Measurements from ENCODE around the gene CPSF4L. TPM values are rescaled to one million over a fixed set of nuclear protein-coding genes. Genes with fewer than 3 reads are reported as not detected.

Gene CPSF4L
- total and polyA plus RNA-seq, 2 of the 13 experiments (the other 11 are each of a cell fraction or from before 2014, with no cell fraction given): 0.73 to 1.6 TPM

DNA sequence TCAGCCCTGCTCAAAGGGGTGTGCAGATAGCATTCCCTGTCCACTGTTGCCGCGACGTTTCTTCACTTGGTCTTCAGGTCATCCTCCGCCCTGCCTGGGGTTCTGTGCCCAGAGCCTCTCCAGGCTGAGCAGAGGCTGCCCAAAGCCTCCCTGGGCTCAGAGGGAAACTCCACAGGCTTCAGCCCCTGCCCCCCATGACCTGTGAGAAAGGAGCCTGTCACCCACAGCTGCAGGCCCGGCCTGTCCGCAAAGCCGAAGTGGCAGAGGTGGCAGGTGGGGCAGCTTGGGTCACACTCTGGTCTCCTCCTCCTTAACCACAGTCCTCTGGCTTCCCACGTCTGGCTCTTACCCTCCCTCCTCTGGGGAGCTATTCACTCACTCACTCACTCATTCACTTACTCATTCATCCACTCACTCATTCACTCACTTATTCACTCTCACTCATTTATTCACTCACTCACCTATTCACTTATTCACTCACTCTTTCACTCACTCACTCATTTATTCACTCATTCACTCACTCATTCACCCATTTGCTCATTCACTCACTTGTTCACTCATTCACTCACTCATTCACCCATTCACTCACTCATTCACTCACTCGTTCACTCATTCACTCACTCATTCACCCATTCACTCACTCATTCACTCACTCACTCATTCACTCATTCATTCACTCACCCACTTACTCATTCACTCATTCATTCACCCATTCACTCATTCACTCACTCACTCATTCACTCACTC, 7.1 kb upstream of the CPSF4L start (continued):
- TF ChIP-seq, protein P1, sequence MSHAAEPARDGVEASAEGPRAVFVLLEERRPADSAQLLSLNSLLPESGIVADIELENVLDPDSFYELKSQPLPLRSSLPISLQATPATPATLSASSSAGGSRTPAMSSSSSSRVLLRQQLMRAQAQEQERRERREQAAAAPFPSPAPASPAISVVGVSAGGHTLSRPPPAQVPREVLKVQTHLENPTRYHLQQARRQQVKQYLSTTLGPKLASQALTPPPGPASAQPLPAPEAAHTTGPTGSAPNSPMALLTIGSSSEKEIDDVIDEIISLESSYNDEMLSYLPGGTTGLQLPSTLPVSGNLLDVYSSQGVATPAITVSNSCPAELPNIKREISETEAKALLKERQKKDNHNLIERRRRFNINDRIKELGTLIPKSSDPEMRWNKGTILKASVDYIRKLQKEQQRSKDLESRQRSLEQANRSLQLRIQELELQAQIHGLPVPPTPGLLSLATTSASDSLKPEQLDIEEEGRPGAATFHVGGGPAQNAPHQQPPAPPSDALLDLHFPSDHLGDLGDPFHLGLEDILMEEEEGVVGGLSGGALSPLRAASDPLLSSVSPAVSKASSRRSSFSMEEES (CRISPR knock-in tag; IDR thresholded peaks at IDR 0.05): no peak
- TF ChIP-seq EHMT2 (IDR thresholded peaks at IDR 0.05; ENCODE audit: borderline replicate concordance, low read depth, low read length): no peak
- TF ChIP-seq, protein P2, sequence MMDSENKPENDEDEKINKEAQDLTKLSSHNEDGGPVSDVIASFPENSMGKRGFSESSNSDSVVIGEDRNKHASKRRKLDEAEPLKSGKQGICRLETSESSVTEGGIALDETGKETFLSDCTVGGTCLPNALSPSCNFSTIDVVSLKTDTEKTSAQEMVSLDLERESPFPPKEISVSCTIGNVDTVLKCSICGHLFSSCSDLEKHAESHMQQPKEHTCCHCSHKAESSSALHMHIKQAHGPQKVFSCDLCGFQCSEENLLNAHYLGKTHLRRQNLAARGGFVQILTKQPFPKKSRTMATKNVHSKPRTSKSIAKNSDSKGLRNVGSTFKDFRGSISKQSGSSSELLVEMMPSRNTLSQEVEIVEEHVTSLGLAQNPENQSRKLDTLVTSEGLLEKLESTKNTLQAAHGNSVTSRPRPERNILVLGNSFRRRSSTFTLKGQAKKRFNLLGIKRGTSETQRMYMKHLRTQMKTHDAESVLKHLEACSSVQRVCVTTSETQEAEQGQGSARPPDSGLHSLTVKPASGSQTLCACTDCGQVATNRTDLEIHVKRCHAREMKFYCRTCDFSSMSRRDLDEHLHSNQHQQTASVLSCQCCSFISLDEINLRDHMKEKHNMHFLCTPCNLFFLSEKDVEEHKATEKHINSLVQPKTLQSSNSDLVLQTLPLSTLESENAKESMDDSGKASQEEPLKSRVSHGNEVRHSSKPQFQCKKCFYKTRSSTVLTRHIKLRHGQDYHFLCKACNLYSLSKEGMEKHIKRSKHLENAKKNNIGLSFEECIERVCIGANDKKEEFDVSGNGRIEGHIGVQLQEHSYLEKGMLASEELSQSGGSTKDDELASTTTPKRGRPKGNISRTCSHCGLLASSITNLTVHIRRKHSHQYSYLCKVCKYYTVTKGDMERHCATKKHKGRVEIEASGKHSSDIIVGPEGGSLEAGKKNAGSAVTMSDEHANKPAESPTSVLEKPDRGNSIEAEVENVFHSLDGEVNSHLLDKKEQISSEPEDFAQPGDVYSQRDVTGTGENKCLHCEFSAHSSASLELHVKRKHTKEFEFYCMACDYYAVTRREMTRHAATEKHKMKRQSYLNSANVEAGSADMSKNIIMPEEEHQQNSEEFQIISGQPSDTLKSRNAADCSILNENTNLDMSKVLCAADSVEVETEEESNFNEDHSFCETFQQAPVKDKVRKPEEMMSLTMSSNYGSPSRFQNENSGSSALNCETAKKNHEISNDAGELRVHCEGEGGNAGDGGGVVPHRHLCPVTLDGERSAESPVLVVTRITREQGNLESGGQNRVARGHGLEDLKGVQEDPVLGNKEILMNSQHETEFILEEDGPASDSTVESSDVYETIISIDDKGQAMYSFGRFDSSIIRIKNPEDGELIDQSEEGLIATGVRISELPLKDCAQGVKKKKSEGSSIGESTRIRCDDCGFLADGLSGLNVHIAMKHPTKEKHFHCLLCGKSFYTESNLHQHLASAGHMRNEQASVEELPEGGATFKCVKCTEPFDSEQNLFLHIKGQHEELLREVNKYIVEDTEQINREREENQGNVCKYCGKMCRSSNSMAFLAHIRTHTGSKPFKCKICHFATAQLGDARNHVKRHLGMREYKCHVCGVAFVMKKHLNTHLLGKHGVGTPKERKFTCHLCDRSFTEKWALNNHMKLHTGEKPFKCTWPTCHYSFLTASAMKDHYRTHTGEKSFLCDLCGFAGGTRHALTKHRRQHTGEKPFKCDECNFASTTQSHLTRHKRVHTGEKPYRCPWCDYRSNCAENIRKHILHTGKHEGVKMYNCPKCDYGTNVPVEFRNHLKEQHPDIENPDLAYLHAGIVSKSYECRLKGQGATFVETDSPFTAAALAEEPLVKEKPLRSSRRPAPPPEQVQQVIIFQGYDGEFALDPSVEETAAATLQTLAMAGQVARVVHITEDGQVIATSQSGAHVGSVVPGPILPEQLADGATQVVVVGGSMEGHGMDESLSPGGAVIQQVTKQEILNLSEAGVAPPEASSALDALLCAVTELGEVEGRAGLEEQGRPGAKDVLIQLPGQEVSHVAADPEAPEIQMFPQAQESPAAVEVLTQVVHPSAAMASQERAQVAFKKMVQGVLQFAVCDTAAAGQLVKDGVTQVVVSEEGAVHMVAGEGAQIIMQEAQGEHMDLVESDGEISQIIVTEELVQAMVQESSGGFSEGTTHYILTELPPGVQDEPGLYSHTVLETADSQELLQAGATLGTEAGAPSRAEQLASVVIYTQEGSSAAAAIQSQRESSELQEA (CRISPR knock-in tag; IDR thresholded peaks at IDR 0.05; ENCODE audit: not compliant biosample characterization): no peak
- TF ChIP-seq MAFG (CRISPR knock-in tag; IDR thresholded peaks at IDR 0.05): no peak
- TF ChIP-seq, protein P3, sequence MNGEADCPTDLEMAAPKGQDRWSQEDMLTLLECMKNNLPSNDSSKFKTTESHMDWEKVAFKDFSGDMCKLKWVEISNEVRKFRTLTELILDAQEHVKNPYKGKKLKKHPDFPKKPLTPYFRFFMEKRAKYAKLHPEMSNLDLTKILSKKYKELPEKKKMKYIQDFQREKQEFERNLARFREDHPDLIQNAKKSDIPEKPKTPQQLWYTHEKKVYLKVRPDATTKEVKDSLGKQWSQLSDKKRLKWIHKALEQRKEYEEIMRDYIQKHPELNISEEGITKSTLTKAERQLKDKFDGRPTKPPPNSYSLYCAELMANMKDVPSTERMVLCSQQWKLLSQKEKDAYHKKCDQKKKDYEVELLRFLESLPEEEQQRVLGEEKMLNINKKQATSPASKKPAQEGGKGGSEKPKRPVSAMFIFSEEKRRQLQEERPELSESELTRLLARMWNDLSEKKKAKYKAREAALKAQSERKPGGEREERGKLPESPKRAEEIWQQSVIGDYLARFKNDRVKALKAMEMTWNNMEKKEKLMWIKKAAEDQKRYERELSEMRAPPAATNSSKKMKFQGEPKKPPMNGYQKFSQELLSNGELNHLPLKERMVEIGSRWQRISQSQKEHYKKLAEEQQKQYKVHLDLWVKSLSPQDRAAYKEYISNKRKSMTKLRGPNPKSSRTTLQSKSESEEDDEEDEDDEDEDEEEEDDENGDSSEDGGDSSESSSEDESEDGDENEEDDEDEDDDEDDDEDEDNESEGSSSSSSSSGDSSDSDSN (CRISPR knock-in tag; IDR thresholded peaks at IDR 0.05): peak; percentile 23; the same call in 1 of the 2 replicates
- TF ChIP-seq SCMH1 (CRISPR knock-in tag; IDR thresholded peaks at IDR 0.05; ENCODE audit: borderline replicate concordance): no peak
- TF ChIP-seq SRSF4 (IDR thresholded peaks at IDR 0.05; ENCODE audit: low read depth, low read length, poor library complexity, severe bottlenecking): no peak
- TF ChIP-seq HDAC1 (CRISPR knock-in tag; IDR thresholded peaks at IDR 0.05): no peak
- TF ChIP-seq NFIB (CRISPR knock-in tag; IDR thresholded peaks at IDR 0.05; ENCODE audit: borderline replicate concordance): no peak
- TF ChIP-seq ZNF24 (IDR thresholded peaks at IDR 0.05): peak; percentile 93
- peak; percentile 59; the same call in 1 of the 2 replicates for TF ChIP-seq ZBTB38 (CRISPR knock-in tag; IDR thresholded peaks at IDR 0.05)
- TF ChIP-seq FOXK2 (IDR thresholded peaks at IDR 0.05): no peak
- no peak for TF ChIP-seq SAFB2 (CRISPR knock-in tag; IDR thresholded peaks at IDR 0.05; ENCODE audit: borderline replicate concordance, low read depth)
- no peak for TF ChIP-seq ZC3H4 (CRISPR knock-in tag; IDR thresholded peaks at IDR 0.05; ENCODE audit: borderline replicate concordance)
- TF ChIP-seq POLR2AphosphoS2 (IDR thresholded peaks at IDR 0.05; ENCODE audit: low read depth, low read length): no peak
- no peak for TF ChIP-seq SRSF1 (optimal IDR thresholded peaks at IDR 0.05; ENCODE audit: low read depth, low read length)

All from HepG2 (cell line).